GM18507 (cell line): ENCODE results near the gene RGPD8.
A peak's percentile ranks its signal among the peaks of the same experiment; 100 is the strongest.

Experiments used
- DNase-seq: peaks from one replicate; pipeline ENCODE4 v3.0.0; 2011; ENCODE audit warnings: low read depth; ENCODE audit not compliant: insufficient read length; ENCODE audit errors: extremely low spot score
- FAIRE-seq: peaks from 2 replicates; lab custom pipeline; 2011; peaks lifted over from hg19 to GRCh38; lab: Jason Lieb, UNC

RGPD8 gene

GRCh38 chr2:112340475-112341267, 92.8 kb downstream of the RGPD8 start:
- no peak for DNase-seq
- no peak for FAIRE-seq

- DNase-seq (no peak), FAIRE-seq (no peak)
These were observed 93.5 kb downstream of the RGPD8 start for GRCh38 chr2:112339986-112340385.

- FAIRE-seq, result peak; percentile 56
- no peak for DNase-seq
These were observed 97.8 kb downstream of the RGPD8 start for GRCh38 chr2:112335600-112335999.

GRCh38 chr2:112332123-112332696, 101.2 kb downstream of the RGPD8 start:
- no peak for FAIRE-seq
- no peak for DNase-seq

GRCh38 chr2:112322919-112323318, 110.5 kb downstream of the RGPD8 start:
- no peak for DNase-seq
- FAIRE-seq, result no peak

GRCh38 chr2:112321375-112322320, 111.8 kb downstream of the RGPD8 start:
- FAIRE-seq (no peak), DNase-seq (no peak)
